HEK293 (cell line): ENCODE measurements around the gene ATP1A3.

Source experiments
- BCL11B ChIP-seq: fragments of 450-650 bp; formaldehyde crosslinking; IDR thresholded peaks from 2 replicates; pipeline ENCODE4 v1.5.1; 2016; ENCODE audit warnings: low read depth, missing biosample characterization, missing genetic modification characterization
- CTCF ChIP-seq: fragments of 450-650 bp; formaldehyde crosslinking; IDR thresholded peaks from 2 replicates; pipeline ENCODE4 v1.5.1; 2016; ENCODE audit warnings: missing biosample characterization, missing genetic modification characterization
- ELK4 ChIP-seq: IDR thresholded peaks from 2 replicates; pipeline ENCODE4 v1.6.1; 2011; ENCODE audit warnings: mild to moderate bottlenecking, low read depth, low read length, borderline replicate concordance
- HOXC10 ChIP-seq: sonication (generic); formaldehyde crosslinking; IDR thresholded peaks from 2 replicates; pipeline ENCODE4 v1.8.1; 2023; ENCODE audit warnings: mild to moderate bottlenecking, missing genetic modification reagents
- KLF10 ChIP-seq: fragments of 450-650 bp; IDR thresholded peaks from 2 replicates; pipeline ENCODE4 v1.5.1; 2018; ENCODE audit warnings: missing biosample characterization, mild to moderate bottlenecking, missing genetic modification characterization
- MYNN ChIP-seq: fragments of 450-650 bp; formaldehyde crosslinking; IDR thresholded peaks from 2 replicates; pipeline ENCODE4 v1.5.1; 2016; ENCODE audit warnings: missing biosample characterization, missing genetic modification characterization, borderline replicate concordance
- OSR2 ChIP-seq: fragments of 450-650 bp; formaldehyde crosslinking; IDR thresholded peaks from 2 replicates; pipeline ENCODE4 v1.5.1; 2016; ENCODE audit warnings: missing biosample characterization, missing genetic modification characterization
- PRDM2 ChIP-seq: fragments of 450-650 bp; formaldehyde crosslinking; IDR thresholded peaks from 2 replicates; pipeline ENCODE4 v1.5.1; 2016; ENCODE audit warnings: missing biosample characterization, missing genetic modification characterization, borderline replicate concordance
- TRIM28 ChIP-seq: IDR thresholded peaks from 2 replicates; pipeline ENCODE4 v1.6.1; 2011; ENCODE audit warnings: low read length, control low read depth, borderline replicate concordance
- ZBTB1 ChIP-seq: fragments of 450-650 bp; formaldehyde crosslinking; IDR thresholded peaks from 2 replicates; pipeline ENCODE4 v1.5.1; 2016; ENCODE audit warnings: missing biosample characterization, missing genetic modification characterization
- ZBTB17 ChIP-seq: fragments of 450-650 bp; formaldehyde crosslinking; IDR thresholded peaks from 2 replicates; pipeline ENCODE4 v1.5.1; 2016; ENCODE audit warnings: missing biosample characterization, missing genetic modification characterization
- ZNF114 ChIP-seq: fragments of 450-650 bp; formaldehyde crosslinking; IDR thresholded peaks from 2 replicates; pipeline ENCODE4 v1.5.0; 2017; ENCODE audit warnings: missing biosample characterization, missing genetic modification characterization
- ZNF132 ChIP-seq: fragments of 450-650 bp; formaldehyde crosslinking; IDR thresholded peaks from 2 replicates; pipeline ENCODE4 v1.5.1; 2017; ENCODE audit warnings: missing biosample characterization, missing genetic modification characterization, borderline replicate concordance
- ZNF184 ChIP-seq: fragments of 450-650 bp; IDR thresholded peaks from 2 replicates; pipeline ENCODE4 v1.5.1; 2018; ENCODE audit warnings: missing biosample characterization, mild to moderate bottlenecking, missing genetic modification characterization
- ZNF19 ChIP-seq: fragments of 450-650 bp; formaldehyde crosslinking; IDR thresholded peaks from 2 replicates; pipeline ENCODE4; 2016; ENCODE audit warnings: missing biosample characterization, missing genetic modification characterization, low read depth
- ZNF23 ChIP-seq: fragments of 450-650 bp; formaldehyde crosslinking; IDR thresholded peaks from 2 replicates; pipeline ENCODE4 v1.5.1; 2016; ENCODE audit warnings: missing biosample characterization, missing genetic modification characterization, borderline replicate concordance
- ZNF239 ChIP-seq: fragments of 450-650 bp; formaldehyde crosslinking; IDR thresholded peaks from 2 replicates; pipeline ENCODE4 v1.5.1; 2016; ENCODE audit warnings: missing biosample characterization, missing genetic modification characterization
- ZNF24 ChIP-seq: fragments of 450-650 bp; formaldehyde crosslinking; IDR thresholded peaks from 2 replicates; pipeline ENCODE4 v1.5.1; 2016; ENCODE audit warnings: missing biosample characterization, missing genetic modification characterization
- ZNF311 ChIP-seq: fragments of 450-650 bp; formaldehyde crosslinking; IDR thresholded peaks from 2 replicates; pipeline ENCODE4 v1.5.1; 2017; ENCODE audit warnings: missing biosample characterization, missing genetic modification characterization, borderline replicate concordance
- ZNF37A ChIP-seq: fragments of 450-650 bp; IDR thresholded peaks from 2 replicates; pipeline ENCODE4 v1.5.1; 2018; ENCODE audit warnings: missing biosample characterization, missing genetic modification characterization
- ZNF398 ChIP-seq: fragments of 450-650 bp; formaldehyde crosslinking; IDR thresholded peaks from 2 replicates; pipeline ENCODE4 v1.5.1; 2017; ENCODE audit warnings: missing biosample characterization, missing genetic modification characterization
- ZNF423 ChIP-seq: fragments of 450-650 bp; formaldehyde crosslinking; IDR thresholded peaks from 2 replicates; pipeline ENCODE4 v1.5.1; 2016; ENCODE audit warnings: missing biosample characterization, missing genetic modification characterization
- ZNF473 ChIP-seq: fragments of 450-650 bp; formaldehyde crosslinking; IDR thresholded peaks from 2 replicates; pipeline ENCODE4 v1.5.1; 2017; ENCODE audit warnings: missing biosample characterization, missing genetic modification characterization
- ZNF48 ChIP-seq: fragments of 450-650 bp; formaldehyde crosslinking; IDR thresholded peaks from 2 replicates; pipeline ENCODE4 v1.5.1; 2016; ENCODE audit warnings: missing biosample characterization, missing genetic modification characterization
- ZNF530 ChIP-seq: fragments of 450-650 bp; formaldehyde crosslinking; IDR thresholded peaks from 2 replicates; pipeline ENCODE4 v1.5.1; 2016; ENCODE audit warnings: low read depth, missing biosample characterization, missing genetic modification characterization
- ZNF580 ChIP-seq: fragments of 450-650 bp; formaldehyde crosslinking; IDR thresholded peaks from 2 replicates; pipeline ENCODE4 v1.5.1; 2016; ENCODE audit warnings: missing biosample characterization, missing genetic modification characterization
- ZNF658 ChIP-seq: fragments of 450-650 bp; formaldehyde crosslinking; IDR thresholded peaks from 2 replicates; pipeline ENCODE4; 2016; ENCODE audit warnings: missing biosample characterization, missing genetic modification characterization
- ZNF670 ChIP-seq: fragments of 450-650 bp; formaldehyde crosslinking; IDR thresholded peaks from 2 replicates; pipeline ENCODE4 v1.5.1; 2016; ENCODE audit warnings: missing biosample characterization, missing genetic modification characterization, low read depth
- ZNF677 ChIP-seq: fragments of 450-650 bp; IDR thresholded peaks from 2 replicates; pipeline ENCODE4 v1.5.0; 2018; ENCODE audit warnings: missing biosample characterization, mild to moderate bottlenecking, missing genetic modification characterization, moderate library complexity
- ZNF701 ChIP-seq: fragments of 450-650 bp; formaldehyde crosslinking; IDR thresholded peaks from 2 replicates; pipeline ENCODE4 v1.5.1; 2016; ENCODE audit warnings: missing biosample characterization, missing genetic modification characterization
- ZNF837 ChIP-seq: fragments of 450-650 bp; formaldehyde crosslinking; IDR thresholded peaks from 2 replicates; pipeline ENCODE4 v1.5.1; 2016; ENCODE audit warnings: missing biosample characterization, missing genetic modification characterization
- ZSCAN23 ChIP-seq: fragments of 450-650 bp; formaldehyde crosslinking; IDR thresholded peaks from 2 replicates; pipeline ENCODE4 v1.5.1; 2016; ENCODE audit warnings: missing biosample characterization, missing genetic modification characterization

The ATP1A3 gene

GRCh38 chr19:42032431-42032830 lies 38.4 kb upstream of the ATP1A3 start (continued):
- TF ChIP-seq ELK4, result no peak
- TF ChIP-seq ZNF184 (tag by site-specific recombination), result no peak
- TF ChIP-seq ZNF23, result no peak
- TF ChIP-seq ZNF311 (tag by site-specific recombination), result no peak
- no peak; the same call in 1 of the 2 replicates for TF ChIP-seq ZNF132 (tag by site-specific recombination)
- TF ChIP-seq KLF10, result peak; percentile 94
- 0 out of 2 replicates have a peak, but pooled peaks have one; percentile 63 for TF ChIP-seq ZNF19 (tag by site-specific recombination)
- peak; percentile 89 for TF ChIP-seq ZBTB17 (tag by site-specific recombination)
- no peak for TF ChIP-seq TRIM28
- TF ChIP-seq OSR2 (tag by site-specific recombination), result peak; percentile 98
- no peak for TF ChIP-seq CTCF
- peak; percentile 77 for TF ChIP-seq ZNF398 (tag by site-specific recombination)
- TF ChIP-seq ZNF37A, result no peak
- TF ChIP-seq ZNF530 (tag by site-specific recombination), result no peak
- no peak for TF ChIP-seq ZNF239
- no peak for TF ChIP-seq ZNF423 (tag by site-specific recombination)
- TF ChIP-seq MYNN, result no peak
- TF ChIP-seq ZBTB1, result no peak; the same call in 1 of the 2 replicates
- no peak for TF ChIP-seq ZNF114 (tag by site-specific recombination)
- no peak for TF ChIP-seq HOXC10 (CRISPR knock-in tag)
- no peak for TF ChIP-seq ZNF48 (tag by site-specific recombination)
- TF ChIP-seq ZNF837 (tag by site-specific recombination), result no peak
- peak; percentile 98 for TF ChIP-seq ZNF24 (tag by site-specific recombination)
- no peak for TF ChIP-seq ZNF670 (tag by site-specific recombination)
- peak; percentile 88; the same call in 1 of the 2 replicates for TF ChIP-seq ZSCAN23 (tag by site-specific recombination)
- no peak for TF ChIP-seq PRDM2 (tag by site-specific recombination)
- no peak for TF ChIP-seq ZNF677 (tag by site-specific recombination)
- no peak for TF ChIP-seq ZNF658 (tag by site-specific recombination)
- TF ChIP-seq BCL11B, result no peak
- peak; percentile 85 for TF ChIP-seq ZNF580
- no peak for TF ChIP-seq ZNF701
- TF ChIP-seq ZNF473 (tag by site-specific recombination), result no peak
